22Rv1 (cell line): ENCODE data around the gene SDK1.

Source experiments
- H3K27ac ChIP-seq: fragments of 450-650 bp; 2 replicates; pipeline ENCODE4 v1.5.1; 2017
- ZFX ChIP-seq: fragments of 450-650 bp; IDR thresholded peaks from 2 replicates; pipeline ENCODE4 v1.6.1; 2017; ENCODE audit warnings: antibody characterized with exemption, borderline replicate concordance
- TF ChIP-seq, protein P1 (sequence below): fragments of 450-650 bp; IDR thresholded peaks from 2 replicates; pipeline ENCODE4 v1.5.1; 2017; ENCODE audit warnings: mild to moderate bottlenecking

The SDK1 gene

DNA sequence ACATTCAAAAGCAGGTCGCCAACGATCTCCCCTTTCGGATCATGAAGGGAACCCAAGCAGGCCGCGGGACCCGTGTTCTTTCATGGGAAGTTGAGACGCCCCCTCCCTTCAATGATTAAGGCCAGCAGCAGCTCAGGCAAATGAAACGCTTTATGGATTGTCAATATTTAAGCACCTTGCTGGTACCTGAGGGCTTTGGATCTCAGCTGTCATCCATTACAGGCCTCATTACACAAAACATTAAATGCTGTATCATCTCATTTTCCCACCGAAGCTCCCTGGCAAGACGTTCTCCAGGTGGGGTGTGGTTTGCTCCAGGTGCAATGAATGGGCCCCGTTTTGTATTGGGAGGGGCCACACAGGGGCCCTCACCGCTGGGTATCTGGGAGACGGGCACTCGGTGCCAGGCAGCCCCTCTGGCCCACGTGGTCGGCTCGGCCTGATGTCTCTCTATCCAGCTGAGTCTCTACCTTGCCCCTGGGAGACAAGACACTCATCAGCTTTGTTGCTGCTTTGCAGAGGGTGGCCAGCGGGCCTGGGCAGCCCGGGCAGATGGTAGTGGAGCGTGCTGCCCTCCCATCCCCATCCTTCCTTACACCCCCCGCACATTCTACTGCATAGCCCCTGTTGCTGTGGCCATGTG lies 925.0 kb downstream of the SDK1 start:
- TF ChIP-seq, protein P1, sequence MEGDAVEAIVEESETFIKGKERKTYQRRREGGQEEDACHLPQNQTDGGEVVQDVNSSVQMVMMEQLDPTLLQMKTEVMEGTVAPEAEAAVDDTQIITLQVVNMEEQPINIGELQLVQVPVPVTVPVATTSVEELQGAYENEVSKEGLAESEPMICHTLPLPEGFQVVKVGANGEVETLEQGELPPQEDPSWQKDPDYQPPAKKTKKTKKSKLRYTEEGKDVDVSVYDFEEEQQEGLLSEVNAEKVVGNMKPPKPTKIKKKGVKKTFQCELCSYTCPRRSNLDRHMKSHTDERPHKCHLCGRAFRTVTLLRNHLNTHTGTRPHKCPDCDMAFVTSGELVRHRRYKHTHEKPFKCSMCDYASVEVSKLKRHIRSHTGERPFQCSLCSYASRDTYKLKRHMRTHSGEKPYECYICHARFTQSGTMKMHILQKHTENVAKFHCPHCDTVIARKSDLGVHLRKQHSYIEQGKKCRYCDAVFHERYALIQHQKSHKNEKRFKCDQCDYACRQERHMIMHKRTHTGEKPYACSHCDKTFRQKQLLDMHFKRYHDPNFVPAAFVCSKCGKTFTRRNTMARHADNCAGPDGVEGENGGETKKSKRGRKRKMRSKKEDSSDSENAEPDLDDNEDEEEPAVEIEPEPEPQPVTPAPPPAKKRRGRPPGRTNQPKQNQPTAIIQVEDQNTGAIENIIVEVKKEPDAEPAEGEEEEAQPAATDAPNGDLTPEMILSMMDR: no peak
- TF ChIP-seq ZFX: no peak
- peak overlapping the region; percentile 21; the same call in 1 of the 2 replicates for H3K27ac ChIP-seq

DNA sequence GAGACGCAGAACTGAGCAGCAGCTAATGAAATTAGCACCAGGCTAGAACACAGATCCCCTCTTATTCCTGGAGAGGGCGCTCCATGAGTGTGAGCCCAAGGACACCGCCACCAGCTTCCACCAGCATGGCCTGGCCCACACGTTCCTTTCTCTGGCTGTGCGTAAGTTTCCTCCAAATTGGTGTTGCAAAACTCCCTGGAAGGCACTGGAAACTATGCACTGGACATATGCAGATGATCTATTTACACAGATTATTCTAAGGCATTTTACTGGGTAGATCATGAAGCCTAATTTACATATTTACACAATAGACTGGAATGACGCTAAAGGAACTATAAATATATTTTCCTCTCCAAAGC lies 925.5 kb downstream of the SDK1 start:
- no peak for TF ChIP-seq ZFX
- TF ChIP-seq, protein P1: peak; percentile 76
- H3K27ac ChIP-seq: peak overlapping the region; percentile 21; the same call in 1 of the 2 replicates

DNA sequence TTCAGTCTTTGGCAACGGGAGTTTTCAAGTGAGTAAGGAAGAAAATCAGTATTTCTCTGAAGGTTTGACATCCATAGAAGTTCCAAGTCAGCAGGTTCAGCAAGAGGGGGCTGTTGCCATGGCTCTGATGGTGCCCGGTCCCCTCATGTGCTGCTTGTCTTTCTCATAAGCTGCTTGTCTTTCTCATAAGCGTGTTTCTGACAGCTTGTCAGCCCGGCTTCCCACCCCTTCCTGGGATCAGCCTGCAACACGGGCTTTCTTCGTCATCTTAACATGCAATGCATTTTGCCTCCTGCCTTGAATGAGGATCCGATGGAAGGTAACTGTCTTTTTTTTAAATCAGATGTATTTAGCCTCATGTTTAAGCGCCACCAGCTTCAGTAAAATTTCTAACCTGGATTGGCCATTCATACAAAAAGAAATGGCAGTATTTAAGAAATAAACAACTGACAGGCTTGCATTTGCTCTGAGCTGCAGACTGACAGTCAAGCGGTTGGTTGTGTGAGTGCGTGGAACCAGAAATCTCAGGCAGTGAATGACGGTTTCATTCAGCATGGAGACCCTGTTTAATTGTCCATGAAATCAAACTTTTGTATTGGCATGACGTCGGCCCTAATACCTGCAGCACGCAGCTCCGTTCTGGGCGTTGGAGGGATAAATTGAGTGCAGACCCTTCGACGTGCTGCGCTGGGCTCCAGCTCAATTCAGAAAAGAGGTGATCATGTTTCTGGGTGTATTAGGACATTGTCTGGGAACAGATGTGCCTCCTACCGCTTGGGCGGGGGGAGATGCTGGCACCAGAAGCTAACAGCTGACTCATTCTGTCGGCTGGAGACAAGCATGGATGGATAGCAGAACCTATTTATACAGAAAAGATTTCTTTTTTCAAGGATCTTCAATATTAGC lies 926.3 kb downstream of the SDK1 start:
- no peak overlapping the region for H3K27ac ChIP-seq
- TF ChIP-seq, protein P1: no peak
- TF ChIP-seq ZFX: no peak

DNA sequence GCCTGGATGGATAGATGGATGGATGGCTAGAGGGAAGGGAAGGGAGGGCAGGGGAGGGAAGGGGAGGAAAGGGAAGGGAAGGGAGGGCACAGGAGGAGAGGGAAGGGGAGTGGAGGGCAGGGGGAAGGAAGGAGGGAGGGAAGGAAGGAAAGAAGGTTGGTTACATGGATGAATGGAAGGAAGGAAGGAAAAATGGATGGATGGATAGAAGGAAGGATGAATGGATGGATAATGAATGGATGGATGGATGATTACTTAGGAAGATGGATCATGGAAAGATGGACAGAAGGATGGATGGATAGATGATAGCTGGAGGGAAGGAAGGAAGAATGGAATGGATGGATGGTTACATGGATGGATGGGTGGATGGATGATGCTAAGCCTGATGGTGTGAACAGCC lies 929.3 kb downstream of the SDK1 start:
- H3K27ac ChIP-seq: no peak overlapping the region
- TF ChIP-seq, protein P1: no peak
- TF ChIP-seq ZFX: no peak

DNA sequence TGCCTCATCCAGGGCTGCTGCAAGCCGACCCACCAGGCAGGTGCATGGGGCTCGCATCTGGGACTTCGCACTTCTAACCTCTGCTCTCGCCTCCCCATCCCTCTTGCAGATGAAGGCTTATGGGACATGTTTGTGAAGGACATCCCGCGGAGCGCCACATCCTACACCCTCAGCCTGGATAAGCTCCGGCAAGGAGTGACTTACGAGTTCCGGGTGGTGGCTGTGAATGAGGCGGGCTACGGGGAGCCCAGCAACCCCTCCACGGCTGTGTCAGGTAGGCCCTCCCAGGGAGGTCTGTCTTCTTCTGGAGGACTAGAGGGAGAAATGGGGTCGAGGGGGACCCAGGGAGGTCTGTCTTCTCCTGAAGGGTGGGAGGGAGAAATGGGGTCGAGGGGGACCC lies 932.1 kb downstream of the SDK1 start:
- TF ChIP-seq, protein P1: no peak
- TF ChIP-seq ZFX: no peak
- no peak overlapping the region for H3K27ac ChIP-seq

DNA sequence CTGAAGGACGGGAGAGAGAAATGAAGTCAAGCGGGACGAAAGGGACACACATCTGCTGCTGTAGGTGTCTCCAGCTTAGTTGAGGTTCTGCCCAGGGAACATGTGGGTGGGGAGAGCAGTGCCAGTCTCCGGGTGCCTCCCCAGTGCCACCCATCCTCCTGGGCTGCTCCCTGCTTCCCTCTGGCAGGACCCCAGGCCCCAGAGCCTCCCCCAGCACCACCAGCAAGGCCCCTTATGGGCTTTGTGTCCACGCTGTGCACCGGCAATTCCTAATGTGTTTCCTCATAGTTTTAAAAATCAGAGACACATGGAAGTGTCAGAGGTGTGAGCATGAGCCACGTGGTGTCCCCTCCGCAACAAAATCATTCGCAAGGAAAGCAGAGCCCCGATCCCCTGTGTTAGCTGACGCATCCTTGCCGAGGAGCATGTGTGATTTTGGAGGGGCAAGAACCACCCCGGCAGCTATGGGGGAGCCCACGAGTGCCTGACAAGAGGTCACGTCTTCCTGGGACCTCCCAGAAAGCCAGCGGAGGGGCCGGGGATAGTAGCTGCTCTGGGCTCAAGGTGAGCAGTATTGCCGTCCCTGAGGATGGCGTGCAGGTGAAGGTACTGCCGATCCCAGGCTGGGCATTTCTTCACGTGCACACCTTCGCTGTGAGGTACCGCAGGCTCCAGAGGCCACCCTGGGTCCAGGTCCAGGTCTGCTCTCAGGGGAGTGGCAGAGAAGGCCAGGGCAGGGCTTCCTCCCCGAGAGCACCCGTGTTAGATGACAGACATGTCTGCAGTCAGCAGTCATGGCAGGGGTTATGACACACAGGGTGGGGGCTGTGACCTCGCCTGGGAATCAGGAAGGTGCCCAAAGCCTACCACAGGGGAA lies 932.8 kb downstream of the SDK1 start:
- TF ChIP-seq, protein P1: no peak
- TF ChIP-seq ZFX: no peak
- H3K27ac ChIP-seq: no peak overlapping the region
